Prostate gland (tissue), 2 donors: ENCODE measurements around the gene NUTM1. TPM values are rescaled to one million over a fixed set of nuclear protein-coding genes. Genes with fewer than 3 reads are reported as not detected.

Source experiments
- DNase-seq: peaks from one replicate; pipeline ENCODE4 v3.0.0-alpha.2; 2019; ENCODE audit warnings: low spot score
- H3K27ac ChIP-seq, 2 donors: fragments of 200-600 bp; sonication (generic); 2 replicates each; pipeline ENCODE4 v1.5.1; 2017 to 2019
- H3K27me3 ChIP-seq: fragments of 200-600 bp; sonication (generic); replicated peaks from 2 replicates; pipeline ENCODE4 v1.5.1; 2019; ENCODE audit not compliant: insufficient read depth
- H3K36me3 ChIP-seq, 2 donors: fragments of 200-600 bp; sonication (generic); 1 replicate in 1 of 2; 2 replicates in 1 of 2; pipeline versions ENCODE4 v1.5.1 to v1.8.1; 2017 to 2019
- H3K4me1 ChIP-seq: fragments of 200-600 bp; sonication (generic); replicated peaks from 2 replicates; pipeline ENCODE4 v1.5.1; 2019
- H3K4me3 ChIP-seq, 2 donors: fragments of 200-600 bp; sonication (generic); 2 replicates each; pipeline ENCODE4 v1.5.1; 2017 to 2019
- H3K9me3 ChIP-seq: fragments of 200-600 bp; sonication (generic); 2 replicates; pipeline ENCODE4 v1.5.1; 2017
- POLR2A ChIP-seq: fragments of 450-650 bp; IDR thresholded peaks from one replicate; pipeline ENCODE4 v1.6.1; 2016; ENCODE audit warnings: antibody characterized with exemption, mild to moderate bottlenecking
- POLR2AphosphoS5 ChIP-seq: sonication (generic); formaldehyde crosslinking; IDR thresholded peaks from one replicate; pipeline ENCODE4 v1.6.1; 2017; ENCODE audit warnings: antibody characterized with exemption
- WGBS: methylation state at CpG from one replicate; pipeline ENCODE4 v1.1.5; 2018; 5-methylcytosine and 5-hydroxymethylcytosine counted together
- intact Hi-C: fragments of 100-400 bp; cut with DNase I; formaldehyde crosslinking; loops from one replicate; pipeline ENCODE4 v1.14.2; 2022
- total RNA-seq, 2 donors: library from RNA; depleted of rRNA; stranded (reverse); fragments of >200 nt; gene quantifications; one replicate each; pipeline ENCODE4 v1.1.0, GENCODE V29; 2016
- TF ChIP-seq, protein P1 (sequence below), 4 experiments: fragments of 200-600 bp in 2 of 4; fragments of 450-650 bp in 2 of 4; sonication (generic) in 2 of 4; IDR thresholded peaks; 1 replicate in 3 of 4; 2 replicates in 1 of 4; pipeline ENCODE4 v1.5.1; 2016 to 2019; ENCODE audit warnings: antibody characterized with exemption in 4 of 4, mild to moderate bottlenecking in 2 of 4, moderate library complexity in 2 of 4

The NUTM1 gene
- total RNA-seq, 2 donors from 2014 or later, result 6.9 TPM; not detected in 1

- TF ChIP-seq POLR2AphosphoS5, result no peak
- TF ChIP-seq, protein P1, sequence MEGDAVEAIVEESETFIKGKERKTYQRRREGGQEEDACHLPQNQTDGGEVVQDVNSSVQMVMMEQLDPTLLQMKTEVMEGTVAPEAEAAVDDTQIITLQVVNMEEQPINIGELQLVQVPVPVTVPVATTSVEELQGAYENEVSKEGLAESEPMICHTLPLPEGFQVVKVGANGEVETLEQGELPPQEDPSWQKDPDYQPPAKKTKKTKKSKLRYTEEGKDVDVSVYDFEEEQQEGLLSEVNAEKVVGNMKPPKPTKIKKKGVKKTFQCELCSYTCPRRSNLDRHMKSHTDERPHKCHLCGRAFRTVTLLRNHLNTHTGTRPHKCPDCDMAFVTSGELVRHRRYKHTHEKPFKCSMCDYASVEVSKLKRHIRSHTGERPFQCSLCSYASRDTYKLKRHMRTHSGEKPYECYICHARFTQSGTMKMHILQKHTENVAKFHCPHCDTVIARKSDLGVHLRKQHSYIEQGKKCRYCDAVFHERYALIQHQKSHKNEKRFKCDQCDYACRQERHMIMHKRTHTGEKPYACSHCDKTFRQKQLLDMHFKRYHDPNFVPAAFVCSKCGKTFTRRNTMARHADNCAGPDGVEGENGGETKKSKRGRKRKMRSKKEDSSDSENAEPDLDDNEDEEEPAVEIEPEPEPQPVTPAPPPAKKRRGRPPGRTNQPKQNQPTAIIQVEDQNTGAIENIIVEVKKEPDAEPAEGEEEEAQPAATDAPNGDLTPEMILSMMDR (IDR thresholded peaks at IDR 0.05), result no peak
- no peak for TF ChIP-seq POLR2A
- DNase-seq, result no peak
- no peak overlapping the region for H3K4me3 ChIP-seq
- no peaks in the 10 kb centered on the region for H3K36me3 ChIP-seq
- H3K27ac ChIP-seq, result no peak overlapping the region
- no peaks in the 10 kb centered on the region for H3K27me3 ChIP-seq
- intact Hi-C loops, result no loop called here
- WGBS, result 59% methylated on average over 2 of the region's 2 CpGs
- no peaks in the 10 kb centered on the region for H3K9me3 ChIP-seq
- H3K4me1 ChIP-seq, result peaks cover under 1% of the 10 kb centered on the region
Measured at GRCh38 chr15:34331809-34332208, 11.3 kb upstream of the NUTM1 start.

GRCh38 chr15:34332553-34333120 is 10.5 kb upstream of the NUTM1 start:
- no peak for DNase-seq
- TF ChIP-seq, protein P1 (IDR thresholded peaks at IDR 0.05), result no peak
- TF ChIP-seq POLR2A (no peak), POLR2AphosphoS5 (no peak)
- intact Hi-C loops, result no loop called here
- WGBS, result 97% methylated on average over 6 of the region's 6 CpGs
- H3K27ac ChIP-seq, result no peak overlapping the region
- no peaks in the 10 kb centered on the region for H3K27me3 ChIP-seq
- H3K4me1 ChIP-seq, result peaks cover 5% of the 10 kb centered on the region
- H3K36me3 ChIP-seq, result no peaks in the 10 kb centered on the region
- no peaks in the 10 kb centered on the region for H3K9me3 ChIP-seq
- no peak overlapping the region for H3K4me3 ChIP-seq

DNA sequence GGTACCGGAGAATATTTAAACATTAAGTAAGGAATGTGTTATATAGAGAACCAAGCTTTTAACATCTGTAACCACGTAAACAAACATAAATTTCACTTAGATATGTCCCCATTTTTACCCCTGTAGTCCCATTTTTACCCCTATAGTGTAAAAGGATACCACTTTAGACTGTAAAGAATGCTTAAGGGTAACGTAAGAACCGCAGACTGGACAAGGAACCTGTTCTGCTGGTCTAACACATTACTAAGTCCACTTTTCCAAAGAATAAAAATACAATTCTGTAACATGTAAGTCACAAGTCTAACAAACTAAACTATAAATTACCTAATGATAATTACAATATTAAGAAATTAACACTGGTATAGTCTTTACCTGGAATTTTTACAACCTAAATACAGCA is 8.4 kb upstream of the NUTM1 start:
- intact Hi-C loops, result loop anchor here (5.0 kb wide), 1 partner anchor 103 kb away; the partner anchor contains the start of gene GOLGA8A
- 41% methylated on average over 4 of the region's 4 CpGs for WGBS
- peaks cover 5% of the 10 kb centered on the region for H3K4me1 ChIP-seq
- no peak for TF ChIP-seq POLR2A
- TF ChIP-seq, protein P1 (IDR thresholded peaks at IDR 0.05), result no peak
- no peak for TF ChIP-seq POLR2AphosphoS5
- no peak overlapping the region for H3K27ac ChIP-seq
- no peaks in the 10 kb centered on the region for H3K27me3 ChIP-seq
- no peaks in the 10 kb centered on the region for H3K36me3 ChIP-seq
- H3K9me3 ChIP-seq, result no peaks in the 10 kb centered on the region
- H3K4me3 ChIP-seq, result no peak overlapping the region
- no peak for DNase-seq

GRCh38 chr15:34335176-34336032 is 7.7 kb upstream of the NUTM1 start:
- 80% methylated on average over 3 of the region's 3 CpGs for WGBS
- Histone ChIP-seq H3K4me3 (no peak overlapping the region), H3K27me3 (no peaks in the 10 kb centered on the region), H3K4me1 (peaks cover 5% of the 10 kb centered on the region), H3K9me3 (no peaks in the 10 kb centered on the region), H3K27ac (no peak overlapping the region), H3K36me3 (no peaks in the 10 kb centered on the region)
- no peak for DNase-seq
- no peak for TF ChIP-seq POLR2A
- TF ChIP-seq, protein P1 (IDR thresholded peaks at IDR 0.05), result no peak
- no peak for TF ChIP-seq POLR2AphosphoS5
- intact Hi-C loops, result loop anchor here (5.0 kb wide), 1 partner anchor 102 kb away; the partner anchor contains the start of gene GOLGA8A
